Measurements from ENCODE around the gene SORT1.
A peak's percentile ranks its signal among the peaks of the same experiment; 100 is the strongest.

SORT1 gene

GRCh38 chr1:109283748-109284600 is 113.7 kb downstream of the SORT1 start (continued):
- TF ChIP-seq GLIS3 (CRISPR knock-in tag; IDR thresholded peaks at IDR 0.05) (no peak), PPARA (CRISPR knock-in tag; IDR thresholded peaks at IDR 0.05; ENCODE audit: borderline replicate concordance) (no peak), ZNF70 (CRISPR knock-in tag; IDR thresholded peaks at IDR 0.05) (no peak), ZNF8 (CRISPR knock-in tag; IDR thresholded peaks at IDR 0.05) (no peak), SNAI2 (CRISPR knock-in tag; IDR thresholded peaks at IDR 0.05) (no peak), TCF4 (CRISPR knock-in tag; IDR thresholded peaks at IDR 0.05; ENCODE audit: borderline replicate concordance) (no peak), ZNF565 (CRISPR knock-in tag; conservative IDR thresholded peaks at IDR 0.05; ENCODE audit: low read depth) (no peak), BACH2 (CRISPR knock-in tag; IDR thresholded peaks at IDR 0.05; ENCODE audit: borderline replicate concordance) (no peak), ZFP3 (CRISPR knock-in tag; IDR thresholded peaks at IDR 0.05) (no peak), ESRRG (CRISPR knock-in tag; IDR thresholded peaks at IDR 0.05) (no peak)

GRCh38 chr1:109282952-109283747 is 114.6 kb downstream of the SORT1 start, which contains the start of gene PSRC1:
Gene PSRC1, minus strand, starts transcription at chr1:109283145.
- TF ChIP-seq PATZ1 (CRISPR knock-in tag; IDR thresholded peaks at IDR 0.05; ENCODE audit: borderline replicate concordance) (peak; percentile 83; the same call in 1 of the 2 replicates), SNAI2 (CRISPR knock-in tag; IDR thresholded peaks at IDR 0.05) (0 out of 2 replicates have a peak, but pooled peaks have one; percentile 16), PPARA (CRISPR knock-in tag; IDR thresholded peaks at IDR 0.05; ENCODE audit: borderline replicate concordance) (no peak)
- peak; percentile 98 for ATAC-seq

GRCh38 chr1:109282497-109282951 is 115.2 kb downstream of the SORT1 start:
- peak; percentile 63 for ATAC-seq
- TF ChIP-seq OSR1 (CRISPR knock-in tag; IDR thresholded peaks at IDR 0.05): no peak
- no peak for TF ChIP-seq RARB (CRISPR knock-in tag; IDR thresholded peaks at IDR 0.05)
- no peak for TF ChIP-seq PPARA (CRISPR knock-in tag; IDR thresholded peaks at IDR 0.05; ENCODE audit: borderline replicate concordance)
- TF ChIP-seq CSRNP3 (CRISPR knock-in tag; IDR thresholded peaks at IDR 0.05): no peak
- TF ChIP-seq BACH2 (CRISPR knock-in tag; IDR thresholded peaks at IDR 0.05; ENCODE audit: borderline replicate concordance): no peak
- no peak for TF ChIP-seq ZC3H10 (CRISPR knock-in tag; IDR thresholded peaks at IDR 0.05)

GRCh38 chr1:109281680-109282496 is 115.8 kb downstream of the SORT1 start:
- ATAC-seq: no peak
- no peak for TF ChIP-seq ZNF565 (CRISPR knock-in tag; conservative IDR thresholded peaks at IDR 0.05; ENCODE audit: low read depth)
- no peak for TF ChIP-seq ARNTL (CRISPR knock-in tag; IDR thresholded peaks at IDR 0.05; ENCODE audit: borderline replicate concordance, low read depth)
- TF ChIP-seq BACH2 (CRISPR knock-in tag; IDR thresholded peaks at IDR 0.05; ENCODE audit: borderline replicate concordance): no peak

GRCh38 chr1:109280862-109281261 is 116.9 kb downstream of the SORT1 start:
- ATAC-seq: no peak
- TF ChIP-seq GLIS3 (CRISPR knock-in tag; IDR thresholded peaks at IDR 0.05) (no peak), RARB (CRISPR knock-in tag; IDR thresholded peaks at IDR 0.05) (no peak), TSHZ2 (CRISPR knock-in tag; IDR thresholded peaks at IDR 0.05) (no peak), POU6F1 (CRISPR knock-in tag; IDR thresholded peaks at IDR 0.05; ENCODE audit: borderline replicate concordance, low read depth) (no peak), ZNF565 (CRISPR knock-in tag; conservative IDR thresholded peaks at IDR 0.05; ENCODE audit: low read depth) (no peak), CSDC2 (CRISPR knock-in tag; IDR thresholded peaks at IDR 0.05) (no peak), ZFP3 (CRISPR knock-in tag; IDR thresholded peaks at IDR 0.05) (no peak), ZC3H10 (CRISPR knock-in tag; IDR thresholded peaks at IDR 0.05) (no peak), PATZ1 (CRISPR knock-in tag; IDR thresholded peaks at IDR 0.05; ENCODE audit: borderline replicate concordance) (no peak), ESRRG (CRISPR knock-in tag; IDR thresholded peaks at IDR 0.05) (no peak), TCF4 (CRISPR knock-in tag; IDR thresholded peaks at IDR 0.05; ENCODE audit: borderline replicate concordance) (no peak), PPARA (CRISPR knock-in tag; IDR thresholded peaks at IDR 0.05; ENCODE audit: borderline replicate concordance) (no peak), ZNF8 (CRISPR knock-in tag; IDR thresholded peaks at IDR 0.05) (no peak), SNAI2 (CRISPR knock-in tag; IDR thresholded peaks at IDR 0.05) (no peak)

Measured in SK-N-SH treated with all-trans-retinoic acid at 6 μM for 48 hours (cell line).